Tibial nerve (tissue), 4 donors: ENCODE measurements around the gene SIGLEC9.

Experiments used
- CTCF ChIP-seq, 5 experiments: fragments of 200-600 bp in 3 of 5; fragments of 450-650 bp in 2 of 5; sonication (generic) in 3 of 5; IDR thresholded peaks; one replicate each; pipeline ENCODE4 v1.5.1; 2016 to 2019; ENCODE audit warnings: antibody characterized with exemption in 5 of 5, mild to moderate bottlenecking in 3 of 5, moderate library complexity in 2 of 5
- EP300 ChIP-seq, 2 donors: sonication (generic); formaldehyde crosslinking; IDR thresholded peaks; one replicate each; pipeline ENCODE4 v1.6.1; 2017; ENCODE audit warnings: antibody characterized with exemption in 2 of 2, mild to moderate bottlenecking in 1 of 2
- POLR2A ChIP-seq, 2 donors: fragments of 450-650 bp; IDR thresholded peaks; one replicate each; pipeline ENCODE4 v1.6.1; 2017; ENCODE audit warnings: antibody characterized with exemption in 2 of 2, mild to moderate bottlenecking in 2 of 2, moderate library complexity in 2 of 2

- TF ChIP-seq CTCF (IDR thresholded peaks at IDR 0.05) = no peak
- TF ChIP-seq POLR2A (IDR thresholded peaks at IDR 0.05) = no peak
- no peak for TF ChIP-seq EP300 (IDR thresholded peaks at IDR 0.05)
Measured at GRCh38 chr19:51124216-51124615, 490 bp upstream of the SIGLEC9 start.
